Right forelimb (tissue), 1 donor: ENCODE results near the gene CFAP161.
"Not testable (repeated sequence)": the region's sequence is repeated elsewhere in the genome, so short reads cannot be mapped to it uniquely, and the experiment has no call there.

Experiments used
- DNase-seq: peaks from one replicate; pipeline ENCODE4 v3.0.0-alpha.2; 2018

Gene CFAP161

DNA sequence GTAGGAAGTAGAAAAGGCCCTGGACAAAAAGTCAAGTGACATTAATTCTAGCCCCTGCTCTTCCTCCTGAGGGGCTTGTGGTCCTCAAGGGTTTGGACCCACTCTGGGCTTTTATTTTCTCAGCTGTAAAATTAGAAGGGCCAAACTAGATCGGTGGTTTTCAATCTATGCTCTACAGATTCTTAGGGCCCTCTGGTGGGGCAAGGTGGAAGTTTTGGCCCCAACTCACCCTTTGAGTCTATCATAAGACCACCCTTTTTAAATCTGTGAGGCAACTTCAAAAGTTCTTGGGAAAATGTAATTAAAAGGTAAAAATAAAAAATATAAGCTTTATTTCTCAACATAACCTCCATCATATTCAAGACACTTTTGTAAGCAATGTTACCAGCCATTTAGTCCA lies 25.6 kb upstream of the CFAP161 start:
- no peak for DNase-seq

DNA sequence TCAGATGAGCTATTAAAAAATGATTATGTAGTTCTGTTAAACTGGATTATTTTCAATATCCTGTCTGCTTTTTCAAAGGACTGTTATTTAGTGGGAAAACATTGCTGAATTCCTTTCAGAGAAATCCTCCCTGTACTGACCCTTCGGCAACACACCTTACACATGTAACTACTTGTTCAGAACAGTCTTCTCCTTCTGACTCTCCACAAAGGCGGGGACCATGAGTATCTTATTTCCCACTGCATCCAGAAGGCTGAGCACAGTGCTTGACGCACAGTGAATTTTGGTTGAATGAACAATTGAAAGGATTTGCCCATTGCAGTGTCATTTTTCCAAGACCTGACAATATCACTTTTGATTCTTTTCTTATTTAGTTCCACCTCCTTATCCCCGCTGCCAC lies 23.1 kb upstream of the CFAP161 start:
- DNase-seq: no peak

DNA sequence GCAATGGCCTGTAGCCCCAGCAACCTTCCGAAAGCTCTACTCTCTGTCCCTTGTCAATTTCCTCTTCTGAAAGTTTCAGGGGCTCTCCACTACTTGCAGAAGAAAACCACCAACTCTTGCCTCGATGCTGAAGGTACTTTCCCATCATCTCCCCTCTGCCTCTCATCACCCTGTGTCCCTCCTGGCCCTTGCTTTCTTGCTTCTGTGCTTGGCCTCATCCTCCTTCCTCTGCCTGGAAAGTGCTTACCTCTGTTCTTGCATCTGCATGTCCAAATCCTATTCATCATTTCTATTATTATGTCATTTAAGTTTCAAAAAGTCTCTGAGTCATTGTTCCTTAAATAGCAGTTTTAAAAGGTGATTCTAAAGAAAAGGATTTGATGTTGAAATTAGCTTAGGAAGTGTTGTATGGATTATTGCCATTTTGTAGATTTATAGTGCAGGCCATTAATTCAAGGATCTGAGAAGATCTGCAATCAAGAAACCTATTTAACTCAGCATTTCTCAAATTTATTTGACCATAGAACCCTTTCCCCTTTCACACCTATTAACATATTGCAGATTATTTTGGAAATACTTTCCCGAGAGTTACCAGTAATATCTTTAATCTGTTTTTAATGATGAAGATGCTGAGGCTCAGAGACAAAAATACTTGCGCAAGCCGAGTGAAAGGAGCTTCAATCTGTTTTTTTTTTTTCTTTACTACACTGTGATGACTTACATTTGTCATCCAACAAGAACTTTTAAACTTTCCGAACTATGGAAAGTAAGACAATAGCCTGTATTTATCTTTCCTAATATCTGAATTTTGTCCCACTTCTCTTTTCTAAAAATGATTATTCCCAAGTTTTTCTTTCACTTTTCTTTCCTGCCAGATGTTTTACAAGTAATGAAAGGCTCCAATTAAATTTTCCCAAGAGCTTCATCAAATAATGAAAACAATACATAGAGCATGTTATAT lies 22.3 kb upstream of the CFAP161 start:
- no peak for DNase-seq

DNA sequence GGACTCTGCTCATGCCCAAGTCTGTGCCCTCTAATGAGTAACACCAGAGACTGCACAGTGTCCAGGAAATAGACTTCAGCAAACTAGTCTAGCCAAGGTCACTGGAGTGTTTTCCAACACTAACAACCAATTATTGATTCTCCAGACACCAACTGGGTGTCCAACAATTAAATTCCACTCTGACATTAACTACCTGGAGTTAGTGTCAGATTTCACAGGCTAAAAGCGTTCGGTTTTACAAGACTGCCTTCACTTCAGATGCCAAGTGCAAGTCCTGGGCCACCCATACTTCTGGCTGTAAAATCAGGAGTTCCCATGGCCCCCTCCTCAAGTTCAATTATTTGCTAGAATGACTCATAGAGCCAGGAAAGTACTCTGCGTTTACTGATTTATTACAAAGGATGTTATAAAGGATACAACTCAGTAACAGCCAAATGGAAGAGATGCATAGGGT lies 20.8 kb upstream of the CFAP161 start:
- no peak for DNase-seq

DNA sequence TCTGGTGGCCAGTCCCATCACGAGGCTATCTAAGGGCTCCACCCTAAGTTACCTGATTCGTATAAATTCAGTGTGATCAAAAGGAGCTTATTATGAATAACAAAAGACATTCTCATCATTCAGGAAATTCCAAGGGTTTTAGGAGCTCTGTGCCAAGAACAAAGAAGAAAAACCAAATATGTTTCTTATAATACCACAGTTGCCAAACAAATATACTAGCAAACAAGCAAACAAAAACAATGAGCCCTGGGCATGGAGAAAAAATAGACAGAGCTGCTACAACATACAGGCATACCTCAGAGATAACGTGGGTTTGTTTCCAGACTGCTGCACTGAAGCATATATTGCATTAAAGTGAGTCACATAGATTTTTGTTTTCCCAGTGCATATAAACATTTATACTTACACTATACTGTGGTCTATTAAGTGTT lies 20.2 kb upstream of the CFAP161 start:
- no peak for DNase-seq

DNA sequence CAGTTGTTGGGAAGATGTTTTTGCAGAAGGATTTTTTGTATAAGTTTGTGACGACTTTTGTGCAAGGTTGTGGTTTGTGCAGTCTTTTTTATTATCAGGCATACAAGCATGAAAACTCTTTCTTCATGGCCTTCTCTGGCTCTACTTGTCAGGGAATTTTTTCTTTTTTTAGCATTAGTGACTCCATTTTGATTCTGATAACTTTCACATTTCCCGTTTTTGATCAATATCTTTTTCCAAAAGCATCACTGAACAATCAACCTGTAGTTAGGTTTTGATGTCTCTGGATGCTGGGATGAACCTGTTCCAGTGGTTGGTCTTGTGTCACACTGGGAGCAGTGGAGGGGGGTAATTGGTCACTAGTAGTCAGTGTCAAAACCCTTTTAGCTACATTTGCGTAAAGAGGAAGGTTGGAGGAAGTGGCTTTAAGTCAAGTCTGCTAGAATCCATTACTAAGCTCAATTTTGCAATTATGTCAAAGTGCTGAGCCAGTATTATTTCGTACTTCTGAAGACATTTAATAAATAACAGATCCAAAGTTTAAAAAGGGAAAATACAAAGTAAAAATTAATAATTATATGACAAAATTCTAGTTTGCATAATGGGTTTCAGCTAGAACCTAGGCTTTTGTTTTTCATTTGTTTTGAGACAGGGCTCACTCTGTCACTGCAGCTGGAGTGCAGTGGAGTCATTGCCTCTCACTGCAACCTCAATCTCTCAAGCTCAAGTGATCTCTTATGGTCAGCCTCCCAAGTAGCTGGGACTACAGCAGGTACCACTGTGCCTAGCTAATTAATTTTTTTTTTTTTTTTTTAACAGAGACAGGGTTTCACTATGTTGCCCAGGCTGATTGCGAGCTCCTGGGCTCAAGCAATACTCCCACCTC lies 18.8 kb upstream of the CFAP161 start:
- no peak for DNase-seq

DNA sequence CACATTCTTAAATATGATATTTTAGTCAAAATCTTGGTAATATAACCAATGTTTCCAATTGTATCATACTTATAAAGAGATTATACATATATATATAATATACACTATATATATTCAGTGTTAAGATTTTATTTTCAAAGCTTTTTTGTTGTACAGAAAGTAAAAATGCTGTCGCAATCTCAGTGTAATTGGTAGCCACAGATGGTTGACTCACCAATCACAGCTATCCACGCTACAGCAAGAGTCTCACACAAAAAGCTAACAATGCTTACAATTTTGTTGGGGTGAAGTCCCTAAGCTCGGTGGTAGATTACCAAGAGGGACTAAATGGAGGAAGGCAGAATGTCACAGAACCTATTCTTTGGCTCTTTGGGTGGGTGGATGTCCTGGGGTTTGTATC lies 16.9 kb upstream of the CFAP161 start:
- no peak for DNase-seq

DNA sequence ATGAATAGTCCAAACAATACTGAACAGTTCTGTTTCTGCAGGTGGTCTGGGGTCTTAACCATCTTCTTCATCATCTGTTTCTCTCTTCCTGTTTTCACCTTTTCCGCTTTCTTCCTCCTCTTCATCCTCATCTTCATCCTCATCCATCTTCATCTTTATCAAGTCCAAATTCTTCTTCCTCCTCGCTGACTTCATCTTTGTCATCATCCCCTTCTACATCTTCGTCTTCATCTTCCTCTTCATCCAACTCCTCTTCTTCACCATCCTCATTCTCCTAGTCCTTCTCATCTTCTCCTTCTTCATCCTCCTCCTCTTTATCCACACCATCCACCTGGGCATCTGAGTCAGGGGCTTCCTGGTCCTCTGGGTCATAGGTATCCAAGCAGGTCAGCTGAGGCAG lies 16.5 kb upstream of the CFAP161 start:
- DNase-seq: no peak

DNA sequence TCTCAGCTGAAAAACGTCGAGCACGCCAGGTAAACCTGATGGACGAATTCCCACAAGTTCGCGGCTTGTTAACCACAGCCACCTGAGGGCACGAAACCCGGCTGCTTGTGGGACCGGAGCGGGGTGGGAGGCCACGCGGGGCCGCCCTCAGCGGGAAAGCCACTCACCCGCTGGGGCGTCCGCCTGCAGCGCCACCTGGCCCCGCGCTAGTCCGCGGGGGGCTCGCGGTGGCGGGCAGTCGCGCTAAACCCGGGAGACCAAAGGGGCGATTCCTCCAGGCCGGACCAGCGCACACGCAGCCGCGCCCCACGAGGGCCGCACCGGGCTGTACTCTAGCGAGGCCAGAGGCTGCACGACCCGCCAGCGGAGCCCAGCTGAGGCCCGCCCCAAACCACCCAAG lies 15.7 kb upstream of the CFAP161 start:
- no peak for DNase-seq

DNA sequence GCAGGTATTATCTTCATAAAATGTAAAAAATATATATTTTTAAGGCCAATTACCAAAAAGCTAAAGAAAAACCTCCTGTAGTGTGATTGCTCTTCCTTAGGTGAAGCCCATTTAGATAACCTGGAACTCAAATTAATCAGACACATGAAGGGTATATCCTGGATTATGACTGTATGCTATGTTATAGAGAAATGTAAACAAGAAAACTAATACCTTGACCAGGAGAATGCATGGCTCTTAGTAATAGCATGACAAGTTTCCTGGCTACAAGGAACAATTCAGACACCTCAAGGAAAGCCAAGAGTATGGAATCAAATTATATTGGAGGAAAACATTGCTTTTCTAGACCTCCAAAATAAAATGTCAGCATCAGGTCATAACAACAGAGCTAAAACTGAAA lies 14.0 kb upstream of the CFAP161 start:
- DNase-seq: no peak

DNA sequence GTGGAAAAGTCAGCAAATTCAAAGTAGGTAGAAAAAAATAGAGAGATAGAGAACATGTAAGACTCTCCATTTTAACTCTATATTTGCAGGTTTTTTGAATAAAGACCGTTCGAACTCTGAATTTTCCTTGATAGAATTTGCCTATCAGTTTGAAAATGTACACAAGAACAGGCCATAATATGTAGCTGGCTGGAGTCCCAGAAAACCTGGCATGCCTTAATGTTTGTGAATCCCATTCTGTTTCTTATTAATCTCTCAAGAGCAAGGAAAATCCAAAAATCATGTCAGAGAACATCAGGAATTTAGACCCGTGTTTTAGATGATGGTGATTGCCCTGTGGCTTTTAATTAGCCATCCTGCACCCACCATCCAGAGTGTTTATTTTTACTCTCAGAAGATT lies 7.2 kb upstream of the CFAP161 start:
- DNase-seq: no peak

DNA sequence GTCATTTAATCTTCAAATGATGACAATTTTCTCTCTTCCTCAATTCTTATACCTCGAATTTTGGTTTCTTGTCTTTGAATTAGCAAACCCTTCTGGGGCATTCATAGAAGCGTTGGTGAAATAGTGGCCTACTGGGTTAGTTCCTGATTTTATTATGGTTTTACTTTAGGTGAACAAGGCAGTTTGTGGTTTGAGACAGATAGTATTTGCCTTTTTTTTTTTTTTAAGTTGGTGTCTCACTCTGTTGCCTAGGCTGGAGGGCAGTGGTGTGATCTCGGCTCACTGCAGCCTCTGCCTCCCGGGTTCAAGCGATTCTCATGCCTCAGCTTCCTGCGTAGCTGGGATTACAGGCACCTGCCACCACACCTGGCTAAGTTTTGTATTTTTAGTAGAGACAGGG lies 7.4 kb downstream of the CFAP161 start:
- DNase-seq: not testable (repeated sequence)

DNA sequence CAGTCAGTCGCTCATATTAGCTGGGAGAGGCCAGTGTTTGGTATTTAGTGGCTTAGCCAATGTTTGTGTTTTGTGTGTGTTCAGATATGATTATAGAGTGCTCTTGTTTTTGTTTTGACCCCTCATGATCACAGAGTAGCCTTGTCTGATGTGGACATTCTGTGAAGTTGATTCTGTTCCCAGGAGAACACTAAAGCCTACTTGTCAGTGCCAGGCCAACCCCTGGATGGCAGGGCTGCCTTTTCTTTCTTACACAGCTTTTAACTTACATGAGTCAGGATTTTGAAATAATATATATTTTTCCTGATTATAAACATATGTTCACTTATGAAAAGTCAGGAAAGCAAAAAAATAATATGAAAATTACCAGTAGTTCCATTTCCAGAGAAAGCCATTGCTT lies 11.9 kb downstream of the CFAP161 start:
- no peak for DNase-seq

DNA sequence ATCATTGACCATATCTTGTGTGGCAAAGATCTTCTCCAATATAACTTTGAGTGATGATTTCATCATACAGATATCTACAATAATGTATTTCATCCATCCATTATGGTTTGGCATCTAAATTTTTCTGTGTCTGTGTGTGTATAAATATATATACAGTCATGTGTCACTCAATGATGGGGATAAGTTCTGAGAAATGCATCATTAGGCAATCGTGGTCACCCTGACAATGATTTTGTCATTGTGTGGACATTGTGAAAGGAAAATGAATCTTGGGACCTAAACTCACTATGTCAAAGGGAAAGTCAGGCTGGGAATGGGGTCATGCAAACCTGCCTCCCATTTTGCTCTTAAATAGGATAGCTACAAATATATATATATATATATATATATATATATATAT lies 12.4 kb downstream of the CFAP161 start:
- no peak for DNase-seq

DNA sequence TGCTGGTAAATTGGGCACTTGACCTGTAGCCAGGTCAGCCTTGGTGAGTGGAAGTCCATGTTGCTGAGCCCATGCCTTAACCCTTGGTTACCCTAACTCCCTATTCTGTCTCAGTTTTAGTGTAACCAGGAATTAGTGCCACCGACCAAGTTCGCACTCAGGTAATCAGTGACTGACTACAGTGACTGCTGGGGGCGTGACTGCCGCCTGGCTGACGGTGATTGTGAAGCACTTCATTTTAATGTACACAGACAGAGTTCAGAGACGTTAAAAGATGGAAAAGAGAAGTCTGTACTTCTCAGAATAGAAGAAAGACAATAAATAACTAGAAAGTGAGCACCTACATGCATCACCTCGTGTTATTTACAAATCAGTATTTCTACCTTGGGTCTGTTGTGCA lies 17.3 kb downstream of the CFAP161 start:
- no peak for DNase-seq

DNA sequence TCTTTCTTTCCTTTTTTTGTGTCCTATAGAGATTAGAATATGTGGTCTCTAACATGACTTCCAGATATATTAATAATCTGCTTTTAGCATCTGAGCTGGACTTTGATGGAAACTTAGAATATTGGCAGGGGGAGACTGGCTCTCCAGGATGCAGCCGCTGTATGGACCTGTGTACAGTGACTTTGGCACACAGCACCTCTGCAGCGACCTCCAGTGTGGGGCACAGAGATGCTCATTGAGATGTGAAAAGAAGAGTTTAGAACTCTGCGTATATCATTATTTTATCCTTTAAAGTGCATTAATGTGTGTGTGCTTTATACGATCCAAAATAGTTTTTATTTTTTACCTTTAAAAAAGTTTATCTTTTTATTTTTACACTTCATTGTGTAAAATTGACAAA lies 18.3 kb downstream of the CFAP161 start:
- DNase-seq: no peak

DNA sequence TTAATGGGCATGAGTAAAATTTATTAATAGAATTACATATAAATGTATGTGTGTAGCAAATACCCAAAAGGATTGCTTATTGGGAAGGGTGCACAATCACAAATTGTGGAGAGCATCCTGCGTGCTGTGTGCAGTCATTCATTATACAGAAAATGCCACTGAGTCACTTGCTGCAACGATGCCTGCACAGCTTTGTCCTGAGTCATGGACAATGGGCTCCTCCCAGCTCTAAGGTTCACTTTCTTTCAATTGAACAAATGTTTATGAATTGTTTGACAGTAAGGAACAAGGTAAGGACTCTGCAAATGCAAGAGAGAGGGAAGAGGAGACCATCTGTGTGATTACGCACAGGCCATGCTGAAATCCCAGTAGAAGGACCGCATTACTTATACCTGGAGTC lies 18.7 kb downstream of the CFAP161 start:
- no peak for DNase-seq

DNA sequence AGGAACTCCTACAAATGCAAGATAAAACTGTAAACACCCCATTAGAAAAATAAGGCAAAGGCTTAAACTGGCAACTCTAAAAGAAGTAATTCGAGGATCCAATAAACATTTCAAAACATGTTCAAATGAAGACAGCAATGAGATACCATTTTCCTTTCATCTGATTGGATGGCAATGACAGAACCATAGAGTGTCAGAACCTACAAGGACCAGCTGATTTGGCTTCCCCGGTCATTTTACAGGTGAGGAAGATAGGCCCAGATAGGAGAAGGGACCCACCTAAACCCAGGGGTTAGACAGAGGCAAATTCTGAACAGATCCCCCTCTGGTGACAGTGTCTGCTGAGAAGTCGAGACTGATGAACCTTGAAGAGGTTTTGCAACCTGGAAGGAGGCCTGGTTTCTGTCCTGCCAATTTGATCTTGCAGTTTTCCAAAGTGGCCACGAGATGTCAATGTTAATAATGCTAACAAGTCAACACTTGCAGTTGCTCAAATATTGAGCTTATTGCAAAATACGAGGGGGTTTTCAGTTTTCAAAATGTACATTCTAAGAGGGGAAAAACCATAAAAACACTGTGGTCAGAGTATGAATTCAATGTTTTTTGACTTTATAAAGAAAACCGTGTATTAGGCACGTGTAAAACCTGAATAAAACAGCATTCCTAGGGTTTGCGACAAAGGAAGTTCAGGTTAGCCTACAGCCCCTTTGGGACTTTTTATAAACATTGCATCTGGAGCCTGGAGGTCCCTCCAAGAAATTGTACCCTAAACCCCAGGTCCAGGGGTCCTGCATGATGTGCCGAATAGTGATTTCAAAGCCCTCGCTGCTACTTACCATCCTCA lies 21.5 kb downstream of the CFAP161 start:
- no peak for DNase-seq

DNA sequence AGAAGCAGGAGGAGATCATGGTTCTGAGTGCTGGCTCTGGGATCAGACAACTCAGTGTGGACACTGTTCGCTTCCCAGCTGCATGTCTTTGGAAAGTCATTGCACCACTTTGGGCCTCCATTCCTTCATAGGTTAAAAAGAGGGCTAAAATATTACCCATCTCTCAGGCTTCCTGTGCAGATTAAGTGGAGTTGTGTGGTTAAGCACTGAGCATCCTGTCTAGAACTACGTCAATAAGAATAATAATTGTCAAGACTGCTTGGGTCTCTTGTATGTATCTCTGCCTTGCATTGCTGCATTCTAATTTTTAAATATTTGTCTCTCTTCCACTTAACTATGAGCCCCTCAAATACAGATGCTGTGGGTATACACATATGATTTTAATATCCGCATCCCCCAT lies 22.3 kb downstream of the CFAP161 start:
- DNase-seq: no peak

DNA sequence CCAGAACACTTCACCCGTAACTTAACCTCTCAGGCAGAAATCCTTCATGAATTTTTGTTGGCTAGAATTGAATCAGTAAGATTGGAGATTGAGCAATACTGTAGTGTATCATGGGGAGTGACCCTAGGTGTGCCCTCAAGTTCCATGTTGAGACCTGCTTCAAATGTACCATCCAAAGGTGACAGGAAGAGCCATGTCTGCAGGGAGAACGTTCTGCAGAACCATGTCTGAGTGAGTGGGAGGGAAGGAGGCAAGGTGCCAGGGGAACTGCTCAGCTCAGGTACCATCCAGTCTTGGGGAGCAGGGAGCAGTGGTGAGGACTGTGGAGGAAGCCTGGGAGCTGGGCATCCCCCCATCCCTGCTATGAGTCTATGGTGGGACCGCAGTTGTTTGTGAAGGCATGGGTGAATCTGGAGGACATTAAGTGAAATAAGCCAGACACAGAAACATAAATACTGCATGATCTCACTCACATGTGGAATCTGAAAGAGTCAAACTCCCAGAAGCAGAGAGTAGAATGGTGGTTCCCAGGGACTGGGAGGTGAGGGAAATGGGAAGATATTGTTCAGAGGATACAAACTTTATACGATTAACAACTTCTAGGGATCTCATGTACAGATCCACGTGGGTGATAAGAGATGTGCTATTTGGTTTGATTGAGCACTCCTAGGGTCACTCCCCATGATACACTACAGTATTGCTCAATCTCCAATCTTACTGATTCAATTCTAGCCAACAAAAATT lies 23.3 kb downstream of the CFAP161 start:
- no peak for DNase-seq

DNA sequence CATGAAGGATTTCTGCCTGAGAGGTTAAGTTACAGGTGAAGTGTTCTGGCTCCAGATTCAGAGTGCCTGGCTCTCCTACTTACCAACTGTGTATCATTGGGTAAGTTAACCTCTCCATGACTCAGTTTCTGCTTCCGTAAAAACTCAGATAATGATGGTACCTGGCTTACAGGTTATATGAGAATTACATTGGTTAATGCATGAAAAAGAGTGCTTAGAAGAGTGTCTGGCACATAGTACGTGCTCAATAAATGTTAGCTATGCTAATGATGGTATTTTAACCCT lies 23.8 kb downstream of the CFAP161 start:
- no peak for DNase-seq

DNA sequence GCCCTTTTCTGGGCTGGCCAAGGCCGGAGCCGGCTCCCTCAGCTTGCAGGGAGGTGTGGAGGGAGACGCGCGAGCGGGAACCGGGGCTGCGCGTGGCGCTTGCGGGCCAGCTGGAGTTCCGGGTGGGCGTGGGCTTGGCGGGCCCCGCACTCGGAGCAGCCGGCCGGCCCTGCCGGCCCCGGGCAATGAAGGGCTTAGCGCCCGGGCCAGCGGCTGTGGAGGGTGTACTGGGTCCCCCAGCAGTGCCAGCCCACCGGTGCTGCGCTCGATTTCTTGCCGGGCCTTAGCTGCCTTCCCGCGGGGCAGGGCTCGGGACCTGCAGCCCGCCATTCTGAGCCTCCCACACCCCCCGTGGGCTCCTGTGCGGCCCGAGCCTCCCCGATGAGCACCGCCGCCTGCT lies 24.5 kb downstream of the CFAP161 start:
- not testable (repeated sequence) for DNase-seq
